ENCODE measurements around the gene ARL2BP. TPM values are rescaled to one million over a fixed set of nuclear protein-coding genes. Genes with fewer than 3 reads are reported as not detected.

The ARL2BP gene
- total and polyA plus RNA-seq, 10 of the 15 experiments (the other 5 are each of a cell fraction or from before 2014, with no cell fraction given): 12.5 to 56.6 (median 29.7) TPM

- TF ChIP-seq USF2 (IDR thresholded peaks at IDR 0.05; ENCODE audit: borderline replicate concordance, low read depth, low read length): no peak
Observed at GRCh38 chr16:57236022-57236350, 9.1 kb upstream of the ARL2BP start (continued).

GRCh38 chr16:57238682-57239081, 6.4 kb upstream of the ARL2BP start:
- in situ Hi-C loops (cut with MboI) (no loop called here), intact Hi-C loops (cut with micrococcal nuclease; ENCODE audit: unreplicated experiment) (no loop called here)
- 100% methylated on average over 2 of the region's 2 CpGs for WGBS (ENCODE audit: insufficient coverage, insufficient replicate concordance, low lambda C conversion rate, missing lambda C conversion rate)
- peak overlapping the region; percentile 54; the same call in 1 of the 2 replicates for H3K27ac ChIP-seq (ENCODE audit: control insufficient read depth, insufficient read depth)
- CTCF ChIA-PET: interaction anchor here (1.1 kb wide), 1 partner anchor 40 kb away, joined by 3 read pairs; no protein-coding TSS in a partner anchor
- no peak overlapping the region for H3K4me2 ChIP-seq (ENCODE audit: control insufficient read depth, insufficient read depth)
- RAD21 ChIA-PET (ENCODE audit: unreplicated experiment): no interaction called here
- no peak overlapping the region for H3K4me3 ChIP-seq
- no peaks in the 10 kb centered on the region for H3K27me3 ChIP-seq (replicated peaks in 1 of 2; ENCODE audit: control insufficient read depth in 2 of 2, insufficient read depth in 2 of 2, low read length in 1 of 2)
- peaks cover 22% of the 10 kb centered on the region for H3K4me1 ChIP-seq (ENCODE audit: control insufficient read depth, insufficient read depth, low read length)
- no peak for DNase-seq (ENCODE audit: low read depth, low spot score)
- TF ChIP-seq SUPT20H (IDR thresholded peaks at IDR 0.05; ENCODE audit: borderline replicate concordance, control insufficient read depth, low read depth, low read length) (no peak), TCF12 (IDR thresholded peaks at IDR 0.05; ENCODE audit: low read depth, low read length) (no peak), ATF2 (IDR thresholded peaks at IDR 0.05; ENCODE audit: low read length) (no peak), HCFC1 (IDR thresholded peaks at IDR 0.05; ENCODE audit: low read length) (no peak), ZNF274 (IDR thresholded peaks at IDR 0.05; ENCODE audit: insufficient read depth, insufficient read length) (no peak), CREB1 (IDR thresholded peaks at IDR 0.05; ENCODE audit: low read depth) (no peak), FOS (IDR thresholded peaks at IDR 0.05; ENCODE audit: borderline replicate concordance, extremely low read depth, insufficient read length) (no peak), SMAD1 (IDR thresholded peaks at IDR 0.05; ENCODE audit: low read depth, partially characterized antibody) (no peak), MTA3 (IDR thresholded peaks at IDR 0.05; ENCODE audit: borderline replicate concordance, low read length) (no peak), ZZZ3 (IDR thresholded peaks at IDR 0.05; ENCODE audit: control insufficient read depth, insufficient read length, low read depth) (no peak), ZNF622 (IDR thresholded peaks at IDR 0.05) (no peak)
- no TSS peak for BruUV-seq (replicated peaks)
- no peaks in the 10 kb centered on the region for H3K9me3 ChIP-seq (replicated peaks; ENCODE audit: control insufficient read depth, insufficient read depth, low read length)
- SMC1A ChIA-PET (ENCODE audit: uncharacterized antibody, unreplicated experiment): no interaction called here
- POLR2A ChIA-PET: interaction anchor here (0.7 kb wide), 1 partner anchor 401 kb away, joined by 4 read pairs; no protein-coding TSS in a partner anchor
- no peak overlapping the region for H3K9ac ChIP-seq (ENCODE audit: control insufficient read depth, insufficient read depth, low read length)
- no peaks in the 10 kb centered on the region for H4K20me1 ChIP-seq (ENCODE audit: control insufficient read depth, insufficient read depth)
- no peak for FAIRE-seq
- no peak; the same call in 2 of the 3 replicates for ATAC-seq
- H2AFZ ChIP-seq (ENCODE audit: control insufficient read depth, low read depth, low read length): no peak overlapping the region
- H3K79me2 ChIP-seq (ENCODE audit: control insufficient read depth, insufficient read depth, low read length): no peaks in the 10 kb centered on the region
- peaks cover 0 to 30% of the 10 kb centered on the region in 2 experiments; a peak in 3 of 4 replicates for H3K36me3 ChIP-seq (ENCODE audit: control insufficient read depth in 2 of 2, insufficient read depth in 2 of 2, low read length in 1 of 2)
